Measurements from ENCODE around the gene IGFBPL1. TPM values are rescaled to one million over a fixed set of nuclear protein-coding genes. Genes with fewer than 3 reads are reported as not detected.

The IGFBPL1 gene
- total and polyA plus RNA-seq, 10 of the 15 experiments (the other 5 are each of a cell fraction or from before 2014, with no cell fraction given): 0.25 TPM; not detected in 9

- Histone ChIP-seq H3K79me2 (ENCODE audit: control insufficient read depth, insufficient read depth, low read length) (no peaks in the 10 kb centered on the region), H3K4me2 (ENCODE audit: control insufficient read depth, insufficient read depth) (no peak overlapping the region), H4K20me1 (ENCODE audit: control insufficient read depth, insufficient read depth) (no peaks in the 10 kb centered on the region), H3K4me1 (ENCODE audit: control insufficient read depth, insufficient read depth, low read length) (no peaks in the 10 kb centered on the region), H3K27me3 (replicated peaks in 1 of 2; ENCODE audit: control insufficient read depth in 2 of 2, insufficient read depth in 2 of 2, low read length in 1 of 2) (peaks cover 3 to 4% of the 10 kb centered on the region in 2 experiments), H3K9me3 (replicated peaks; ENCODE audit: control insufficient read depth, insufficient read depth, low read length) (no peaks in the 10 kb centered on the region), H3K27ac (ENCODE audit: control insufficient read depth, insufficient read depth) (no peak overlapping the region), H2AFZ (ENCODE audit: control insufficient read depth, low read depth, low read length) (no peak overlapping the region), H3K9ac (ENCODE audit: control insufficient read depth, insufficient read depth, low read length) (no peak overlapping the region), H3K4me3 (no peak overlapping the region), H3K36me3 (ENCODE audit: control insufficient read depth in 2 of 2, insufficient read depth in 2 of 2, low read length in 1 of 2) (no peaks in the 10 kb centered on the region)
- RAD21 ChIA-PET (ENCODE audit: unreplicated experiment): no interaction called here
- SMC1A ChIA-PET (ENCODE audit: uncharacterized antibody, unreplicated experiment): interaction anchor here (1.5 kb wide), 1 partner anchor 12 kb away, joined by 4 read pairs; no protein-coding TSS in a partner anchor
- no peak for TF ChIP-seq ZNF592 (IDR thresholded peaks at IDR 0.05)
- TF ChIP-seq SRF (IDR thresholded peaks at IDR 0.05; ENCODE audit: low read depth in 2 of 2, low read length in 2 of 2): no peak
- no peak for TF ChIP-seq TCF12 (IDR thresholded peaks at IDR 0.05; ENCODE audit: low read depth, low read length)
- no peak for TF ChIP-seq RAD51 (IDR thresholded peaks at IDR 0.05)
- TF ChIP-seq KDM1A (IDR thresholded peaks at IDR 0.05; ENCODE audit: borderline replicate concordance): no peak
- CTCF ChIA-PET: interaction anchor here (1.0 kb wide), 1 partner anchor 220 kb away, joined by 3 read pairs; no protein-coding TSS in a partner anchor
- POLR2A ChIA-PET: no interaction called here
- no peak for FAIRE-seq
- in situ Hi-C loops (cut with MboI) (no loop called here), intact Hi-C loops (cut with micrococcal nuclease; ENCODE audit: unreplicated experiment) (no loop called here)
- DNase-seq (ENCODE audit: low read depth, low spot score): no peak
- no peak for ATAC-seq
- WGBS (ENCODE audit: insufficient coverage, insufficient replicate concordance, low lambda C conversion rate, missing lambda C conversion rate): 44% methylated on average over 9 of the region's 9 CpGs
- BruUV-seq (replicated peaks): no TSS peak
Measured at GRCh38 chr9:38421498-38422211, 2.6 kb downstream of the IGFBPL1 start.
